Fibroblast of skin of right quadriceps (primary cell): ENCODE results near the gene RAB14.

ENCODE experiments used
- DNase-seq: peaks from one replicate; pipeline ENCODE4 v3.0.0-alpha.2; 2013

The RAB14 gene

DNA sequence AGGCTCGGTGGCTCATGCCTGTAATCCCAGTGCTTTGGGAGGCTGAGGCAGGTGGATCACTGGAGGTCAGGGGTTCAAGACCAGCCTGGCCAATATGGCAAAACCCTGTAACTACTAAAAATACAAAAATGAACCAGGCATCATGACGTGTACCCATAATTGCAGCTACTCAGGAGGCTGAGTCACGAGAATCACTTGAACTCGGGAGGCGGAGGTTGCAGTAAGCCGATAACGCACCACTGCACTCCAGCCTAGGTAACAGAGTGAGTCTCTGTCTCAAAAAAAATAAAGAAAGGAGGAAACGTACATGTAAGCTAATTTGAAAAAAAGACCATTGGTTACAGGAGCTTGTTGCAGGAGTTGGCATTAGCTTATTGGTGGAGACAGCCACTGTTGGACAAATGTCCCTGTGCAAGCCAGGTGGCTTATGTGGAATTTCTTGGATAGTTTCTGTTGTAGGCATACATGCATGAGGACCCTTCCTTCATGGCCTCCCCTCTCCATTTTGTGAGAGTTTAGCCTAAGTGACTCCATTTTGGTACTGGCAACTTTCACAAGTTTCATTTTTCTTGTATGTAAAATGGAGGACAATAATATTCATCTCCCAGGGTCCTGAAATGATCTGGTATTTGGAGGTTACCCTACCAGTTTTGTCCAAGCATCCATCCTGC lies 16.8 kb upstream of the RAB14 start:
- DNase-seq: no peak

DNA sequence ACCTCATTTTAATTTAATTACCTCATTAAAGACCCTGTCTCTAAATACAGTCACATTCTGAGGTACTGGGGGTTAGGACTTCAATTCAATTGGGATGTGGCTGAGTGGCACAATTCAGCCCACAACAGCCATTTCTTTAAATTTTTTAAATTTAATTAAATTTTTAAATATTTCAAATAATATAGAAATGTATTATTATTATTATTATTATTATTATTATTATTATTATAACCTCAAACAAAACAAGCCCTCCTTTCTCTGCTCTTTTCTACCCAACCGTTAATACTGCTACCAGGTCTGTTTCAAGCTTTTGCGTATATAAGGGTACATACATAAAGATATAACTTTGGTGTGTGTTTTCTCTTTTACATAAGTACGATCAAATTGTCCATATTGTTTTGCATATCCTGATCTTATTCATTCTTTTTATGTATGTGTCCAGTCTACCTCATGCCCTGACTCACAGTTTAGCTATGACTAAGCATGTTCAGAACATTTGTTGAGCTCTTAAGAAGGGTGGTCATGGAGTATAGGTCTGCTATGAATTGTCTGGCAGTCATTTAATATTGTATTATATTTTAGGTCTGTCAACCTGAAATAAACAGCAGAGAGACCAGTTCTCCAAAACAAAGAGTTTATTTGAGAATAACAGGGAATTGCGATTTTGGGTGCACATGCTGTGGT lies 16.1 kb upstream of the RAB14 start:
- DNase-seq: peak; percentile 60

DNA sequence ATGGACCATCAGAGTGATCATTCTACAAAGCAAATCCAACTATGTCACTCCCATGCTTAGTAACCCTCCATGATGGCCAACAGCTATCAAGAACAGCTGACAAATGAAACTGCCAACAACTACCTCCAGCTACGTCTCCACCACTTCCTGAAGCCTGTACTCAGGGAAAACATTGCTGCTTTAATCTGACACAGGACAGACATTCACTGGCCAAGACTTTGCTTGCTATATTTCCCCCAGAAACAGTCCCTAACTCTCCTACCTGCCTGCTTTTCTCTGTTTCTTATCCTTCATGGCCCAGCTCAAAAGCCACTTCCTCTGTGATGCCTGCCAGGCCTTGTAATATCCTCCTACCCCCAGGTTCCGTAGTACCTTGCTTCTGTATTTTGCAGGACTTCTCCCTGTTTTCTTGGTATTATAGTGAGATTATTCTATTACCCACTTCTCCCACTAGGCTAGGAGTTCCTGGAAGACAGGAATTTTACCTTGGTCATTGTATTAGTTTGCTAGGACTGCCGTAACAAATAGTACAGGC lies 14.7 kb upstream of the RAB14 start:
- DNase-seq: no peak

DNA sequence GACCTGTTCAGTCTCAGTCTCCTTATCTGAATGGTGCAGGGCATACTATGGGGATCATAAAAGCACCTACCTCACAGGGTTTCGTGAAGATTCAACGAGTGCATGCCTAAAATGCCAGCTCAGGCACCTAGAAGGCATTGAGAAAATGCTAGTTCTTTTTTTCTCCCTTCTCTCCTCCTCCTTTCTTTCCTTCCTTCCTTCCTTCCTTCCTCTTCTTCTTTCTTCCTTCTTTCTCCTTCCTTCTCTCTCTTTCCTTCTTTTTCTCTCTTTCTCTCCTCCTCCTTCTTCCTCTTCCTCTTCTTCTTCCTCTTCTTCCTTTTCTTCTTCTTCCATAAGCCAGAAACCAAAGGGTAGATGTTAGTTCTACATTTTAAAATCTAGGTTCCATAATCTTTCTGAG lies 12.3 kb upstream of the RAB14 start:
- no peak for DNase-seq

- DNase-seq: peak; percentile 87
Measured at GRCh38 chr9:121213136-121213806, 11.6 kb upstream of the RAB14 start.

- DNase-seq: no peak
Measured at GRCh38 chr9:121210536-121210935, 8.9 kb upstream of the RAB14 start.

DNA sequence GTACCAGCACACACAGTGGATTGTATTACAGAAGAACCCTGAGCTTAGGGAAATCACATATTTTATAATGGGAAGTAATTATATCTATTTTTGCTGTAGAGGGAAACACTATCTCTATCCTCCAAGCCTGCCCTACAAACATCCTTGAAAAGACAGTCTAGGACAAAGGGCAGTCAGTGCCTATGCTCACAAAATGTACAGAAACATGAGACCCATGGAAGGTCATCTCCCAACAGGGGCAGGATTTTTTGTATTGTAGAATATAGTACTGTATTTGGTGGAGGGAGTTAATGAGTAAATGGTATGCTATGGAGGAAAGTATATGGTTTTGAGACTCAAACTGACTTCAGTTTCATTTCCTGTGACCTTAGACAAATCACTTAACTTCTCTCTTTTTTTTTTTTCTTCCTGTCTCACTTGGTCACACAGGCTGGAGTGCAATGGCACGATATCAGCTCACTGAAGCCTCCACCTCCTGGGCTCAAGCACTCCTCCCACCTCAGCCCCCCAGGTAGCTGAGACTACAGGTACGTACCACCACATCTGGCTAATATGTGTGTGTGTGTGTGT lies 5.8 kb upstream of the RAB14 start:
- no peak for DNase-seq

DNA sequence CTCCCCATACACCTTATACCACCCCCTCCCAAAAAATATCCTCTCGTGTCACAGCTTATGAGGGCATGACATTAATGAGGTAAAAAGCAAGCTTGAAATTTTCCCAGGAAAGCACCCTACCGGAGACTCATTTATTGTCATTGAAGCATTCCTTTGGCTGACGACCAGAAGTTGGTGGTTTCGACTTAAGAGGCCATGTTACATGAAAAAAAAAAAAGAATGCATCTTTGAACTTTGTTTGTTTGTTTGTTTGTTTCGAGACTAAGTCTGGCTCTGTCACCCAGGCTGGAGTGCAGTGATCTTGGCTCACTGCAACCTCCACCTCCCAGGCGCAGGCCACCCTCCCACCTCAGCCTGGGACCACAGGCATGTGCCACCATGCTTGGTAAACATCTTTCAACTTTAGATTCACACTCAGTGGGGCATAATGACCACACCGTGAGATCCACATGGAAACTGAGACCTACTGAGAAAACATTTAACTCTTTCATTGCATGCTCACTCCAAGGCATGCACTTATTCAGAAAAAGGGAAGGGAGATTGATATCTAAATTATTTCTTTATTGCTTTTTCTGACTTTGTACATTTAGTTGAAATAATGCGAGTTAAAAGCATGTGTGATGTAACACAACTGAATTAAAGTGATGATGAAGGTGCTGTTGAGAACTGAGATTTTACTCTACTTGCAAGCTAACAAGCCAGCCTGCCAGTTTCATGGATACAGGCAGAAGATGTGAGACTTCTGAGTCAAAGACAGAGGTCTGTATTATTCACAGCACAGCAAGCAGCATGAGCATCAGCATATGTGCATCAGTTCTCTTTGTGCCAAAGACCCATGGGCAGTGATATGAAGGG lies 5.1 kb upstream of the RAB14 start:
- peak; percentile 46 for DNase-seq

GRCh38 chr9:121204611-121205010 lies 2.9 kb upstream of the RAB14 start:
- no peak for DNase-seq

GRCh38 chr9:121204121-121204520 lies 2.5 kb upstream of the RAB14 start:
- no peak for DNase-seq

GRCh38 chr9:121201045-121201737 lies 478 bp downstream of the RAB14 start:
- no peak for DNase-seq

- no peak for DNase-seq
Measured at GRCh38 chr9:121200356-121200755, 1.3 kb downstream of the RAB14 start.

GRCh38 chr9:121199921-121200320 lies 1.7 kb downstream of the RAB14 start:
- no peak for DNase-seq

- no peak for DNase-seq
Measured at GRCh38 chr9:121198512-121199042, 3.1 kb downstream of the RAB14 start.

- DNase-seq: no peak
Measured at GRCh38 chr9:121197132-121197531, 4.5 kb downstream of the RAB14 start.

DNA sequence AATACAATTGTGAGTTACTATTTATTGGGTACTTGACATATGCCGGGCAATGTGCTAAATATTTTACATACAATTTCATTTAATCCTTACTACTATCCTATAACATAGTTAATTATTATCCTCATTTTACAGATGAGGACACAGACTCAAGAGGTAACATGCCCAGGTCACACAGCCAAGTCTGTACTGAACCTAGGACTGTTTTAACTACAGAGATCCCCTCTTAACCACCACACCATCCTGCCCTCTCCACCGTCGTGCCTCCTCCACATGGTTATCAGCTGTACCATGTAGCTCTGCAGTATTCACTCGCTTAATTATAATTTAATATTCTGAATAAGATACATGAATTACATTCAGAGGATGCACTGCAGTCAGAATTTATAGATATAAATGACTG lies 5.3 kb downstream of the RAB14 start:
- no peak for DNase-seq

- DNase-seq: no peak
Measured at GRCh38 chr9:121194730-121195129, 6.9 kb downstream of the RAB14 start.

GRCh38 chr9:121192959-121193640 lies 8.6 kb downstream of the RAB14 start:
- no peak for DNase-seq

- DNase-seq: no peak
Measured at GRCh38 chr9:121192518-121192917, 9.2 kb downstream of the RAB14 start.

- DNase-seq: no peak
Measured at GRCh38 chr9:121191235-121191634, 10.4 kb downstream of the RAB14 start.

DNA sequence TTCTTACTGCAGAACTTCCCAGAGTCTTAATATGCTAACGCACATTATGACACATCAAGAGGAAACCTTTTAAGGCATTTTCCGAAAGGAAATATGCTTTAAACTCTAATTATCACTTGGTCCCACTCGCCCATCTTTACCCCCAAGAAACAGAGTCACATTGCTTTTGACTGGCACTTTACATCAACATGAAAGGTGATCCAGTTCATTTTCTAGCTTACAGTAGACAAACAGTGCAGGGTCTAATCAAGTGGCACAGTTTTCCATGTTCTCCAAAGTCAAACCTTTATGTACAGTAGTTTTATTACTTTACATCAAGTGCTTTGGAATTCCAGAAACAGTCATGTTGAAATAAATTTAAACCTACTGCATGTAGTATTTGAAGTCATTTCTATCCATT lies 12.0 kb downstream of the RAB14 start:
- no peak for DNase-seq
